ENCODE data around the gene SEPTIN8.

SEPTIN8 gene

DNA sequence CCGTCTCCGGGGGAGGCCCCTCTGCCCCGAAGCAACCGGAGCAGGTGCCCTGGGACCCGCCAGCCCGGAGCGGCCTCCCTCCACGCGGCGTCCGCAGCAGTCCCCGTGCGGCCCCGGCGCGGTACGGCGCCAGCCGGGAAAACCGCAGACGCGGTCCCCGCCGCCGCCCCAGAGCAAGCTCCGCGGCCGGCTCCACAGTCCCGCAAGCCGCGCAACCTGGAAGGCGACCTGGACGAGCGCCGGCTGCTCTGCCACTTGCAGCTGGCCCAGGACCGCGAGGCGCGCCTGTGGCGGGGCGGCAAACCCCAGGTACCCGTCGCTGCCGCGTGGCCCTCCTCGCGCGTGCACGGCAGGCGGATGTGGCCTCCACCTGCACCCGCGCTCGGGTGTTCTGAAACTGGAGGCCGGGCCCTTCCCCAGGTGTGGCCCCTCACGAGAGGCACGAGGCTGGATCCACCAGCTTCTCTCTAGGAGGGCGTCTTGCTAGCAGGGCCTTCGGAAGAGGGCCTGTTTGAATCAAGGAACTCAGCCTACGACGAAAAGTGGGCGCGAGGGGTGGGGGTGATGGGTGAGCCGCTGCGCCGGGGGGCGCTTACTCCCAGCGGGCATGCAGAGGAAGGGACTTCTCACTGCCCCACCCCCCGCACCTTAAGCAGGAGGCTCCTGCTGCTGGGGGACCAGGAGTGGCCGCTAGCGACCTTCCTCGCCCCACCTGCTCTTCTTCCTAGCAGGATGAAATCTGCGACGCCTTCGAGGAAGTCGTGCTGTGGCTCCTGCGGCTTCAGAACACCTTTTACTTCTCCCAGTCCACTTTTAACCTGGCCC, 29.2 kb downstream of the SEPTIN8 start:
- DNase-seq = peak in 1 of 2 donors; percentile 30

GRCh38 chr5:132746954-132747615, 30.0 kb downstream of the SEPTIN8 start, which contains the start of gene CCNI2:
Gene CCNI2 (plus strand): TSS chr5:132747426. CDS start chr5:132747496, 70 bp downstream.
- peak; percentile 41 to 45 for DNase-seq

GRCh38 chr5:132746592-132746953, 30.5 kb downstream of the SEPTIN8 start:
- DNase-seq = no peak

DNA sequence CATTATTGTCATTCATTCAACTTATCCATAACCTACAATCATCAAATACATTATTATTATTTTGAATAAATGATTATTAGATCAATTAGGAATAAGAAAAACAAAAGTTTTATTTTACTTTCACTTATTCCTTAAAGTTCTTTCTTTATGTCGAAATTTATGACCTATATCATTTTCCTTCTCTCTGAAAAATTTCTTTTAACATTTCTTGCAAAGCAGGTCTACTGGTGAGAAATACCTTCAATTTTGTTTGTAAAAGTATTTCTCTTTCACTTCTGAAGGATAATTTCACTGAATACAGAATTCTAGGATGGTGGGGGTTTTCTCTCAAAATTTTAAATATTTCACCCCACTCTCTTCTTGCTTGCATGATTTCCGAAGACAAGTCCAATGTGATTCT, 32.4 kb downstream of the SEPTIN8 start:
- no peak for DNase-seq

DNA sequence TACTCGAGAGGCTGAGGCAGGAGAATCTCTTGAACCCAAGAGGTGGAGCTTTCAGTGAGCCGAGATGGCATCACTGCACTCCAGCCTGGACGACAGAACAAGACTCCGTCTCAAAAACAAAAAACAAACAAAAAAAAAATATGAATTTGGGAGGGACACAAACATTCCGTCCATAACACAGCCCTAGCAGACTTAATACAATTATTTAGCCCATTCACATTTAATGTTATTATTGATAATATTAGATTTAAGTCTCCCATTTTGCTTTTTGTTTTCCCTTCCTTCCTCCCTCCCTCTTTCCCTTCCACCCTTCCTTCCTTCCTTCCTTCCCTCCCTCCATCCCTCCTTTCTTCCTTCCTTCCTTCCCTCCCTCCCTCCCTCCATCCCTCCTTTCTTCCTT, 34.4 kb downstream of the SEPTIN8 start:
- DNase-seq = no peak

GRCh38 chr5:132742158-132742557, 34.9 kb downstream of the SEPTIN8 start:
- DNase-seq = no peak

GRCh38 chr5:132739232-132739631, 37.8 kb downstream of the SEPTIN8 start:
- no peak for DNase-seq

GRCh38 chr5:132737982-132738681, 38.9 kb downstream of the SEPTIN8 start:
- no peak for DNase-seq

DNA sequence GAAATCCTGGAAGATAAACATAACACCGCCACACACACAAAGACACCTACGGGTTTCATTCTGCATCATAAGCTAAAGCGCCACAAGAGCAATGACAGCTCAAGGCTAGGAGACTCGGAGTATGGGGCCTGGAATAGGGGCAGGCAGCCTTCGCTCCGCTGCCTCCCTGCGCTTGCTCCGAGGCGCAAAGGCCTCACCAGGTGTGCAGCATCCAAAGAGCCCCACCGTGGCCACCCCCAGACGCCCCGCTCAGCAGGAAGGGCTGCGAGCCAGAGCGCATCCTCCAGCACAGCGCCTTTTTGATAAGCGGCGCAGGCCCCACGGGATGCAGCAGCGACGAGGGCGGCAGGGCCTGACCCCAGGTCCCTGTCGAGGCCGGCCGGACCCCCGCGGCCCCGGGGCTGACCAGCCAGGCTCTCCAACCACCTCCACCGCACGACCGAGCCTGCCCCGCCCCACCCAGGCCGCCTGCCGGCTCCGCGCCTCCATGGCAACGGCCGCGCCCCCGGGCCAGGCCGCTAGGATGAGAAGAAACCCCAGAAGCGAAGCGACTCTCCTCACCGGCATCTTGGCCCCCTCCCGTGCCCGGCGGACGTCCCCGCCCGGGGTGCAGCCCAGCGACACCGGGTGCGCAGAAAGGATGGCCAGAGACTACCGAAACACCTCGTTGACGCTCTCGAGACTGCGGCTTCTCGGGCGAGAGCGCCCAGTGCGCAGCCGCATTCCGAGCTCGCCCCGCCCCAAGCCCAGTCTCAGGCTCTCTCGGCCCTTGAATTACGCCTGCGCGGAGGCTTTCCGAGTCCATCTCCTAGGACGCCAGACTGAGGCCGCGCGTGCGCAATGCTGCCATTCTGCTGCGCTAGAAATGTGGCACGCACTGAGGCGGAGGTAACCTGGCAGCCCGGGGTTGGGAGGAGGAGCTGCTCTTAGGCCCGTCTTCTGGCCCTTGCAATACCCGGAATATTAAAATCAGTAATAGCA, 39.9 kb downstream of the SEPTIN8 start, which contains the start of gene KIF3A:
Gene KIF3A, minus strand, starts transcription at position 694 of the 981 bp plus-strand sequence. Its CDS starts 127 bp downstream, at position 567.
- DNase-seq = peak; percentile 98

DNA sequence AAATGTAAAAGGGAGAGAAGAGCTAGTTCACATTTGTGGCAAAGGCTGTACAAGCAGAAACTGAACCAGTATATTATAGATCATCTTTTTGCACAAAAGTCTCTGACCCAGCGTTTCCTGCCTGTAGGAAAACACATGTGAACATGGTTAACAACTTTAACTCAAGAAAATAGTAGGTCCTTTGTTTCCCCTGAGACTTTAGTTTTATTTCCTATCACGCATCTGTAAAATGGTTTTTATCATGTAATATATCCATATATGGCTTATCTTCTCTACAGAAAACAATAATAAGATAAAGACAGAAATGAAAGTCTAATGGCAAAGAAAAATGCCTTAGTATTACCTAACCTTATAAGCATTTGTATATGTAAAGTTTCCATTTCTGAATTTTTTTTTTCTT, 42.4 kb downstream of the SEPTIN8 start:
- DNase-seq = no peak

DNA sequence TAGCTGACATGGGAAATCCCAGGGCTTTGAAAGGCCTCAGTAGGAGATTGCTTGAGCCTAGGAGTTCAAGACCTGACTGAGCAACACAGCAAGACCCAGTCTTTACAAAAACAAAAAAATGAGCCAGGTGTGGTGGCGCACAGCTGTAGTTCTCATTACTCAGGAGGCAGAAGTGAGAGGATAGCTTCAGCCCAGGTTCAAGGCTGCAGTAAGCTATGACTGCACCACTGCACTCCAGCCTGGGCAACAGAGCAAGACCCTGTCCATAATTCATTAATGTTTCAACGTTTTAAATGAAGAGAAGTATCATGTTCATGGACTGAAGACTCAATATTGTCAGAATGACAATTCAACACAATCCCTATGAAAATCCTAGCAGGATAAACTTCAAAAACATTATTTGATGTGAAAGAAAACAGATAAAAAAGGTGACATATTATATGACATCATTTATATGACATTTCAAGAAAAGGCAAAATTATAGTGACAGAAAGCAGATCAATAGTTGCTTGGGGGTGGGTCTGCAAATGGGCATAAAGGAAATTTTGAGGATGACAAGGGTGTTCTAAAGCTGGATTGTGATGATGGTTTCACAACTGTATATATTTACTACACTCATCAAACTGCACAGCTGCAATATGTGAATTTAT, 43.4 kb downstream of the SEPTIN8 start:
- DNase-seq = no peak

DNA sequence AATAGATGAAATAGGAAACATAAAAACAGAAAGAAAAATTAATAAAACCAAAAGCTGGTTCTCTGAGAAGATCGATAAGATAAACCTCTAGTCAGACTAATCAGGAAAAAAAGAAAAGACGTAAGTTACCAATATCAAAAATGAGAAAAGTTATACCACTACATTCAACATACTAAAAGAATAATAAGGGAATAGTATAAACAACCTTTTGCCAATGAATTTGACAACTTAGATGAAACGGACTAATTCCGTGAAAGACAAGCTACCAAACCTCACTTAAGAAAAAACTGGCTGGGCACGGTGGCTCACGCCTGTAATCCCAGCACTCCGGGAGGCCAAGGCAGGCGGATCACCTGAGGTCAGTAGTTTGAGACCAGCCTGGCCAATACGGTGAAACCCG, 47.1 kb downstream of the SEPTIN8 start:
- DNase-seq = no peak

DNA sequence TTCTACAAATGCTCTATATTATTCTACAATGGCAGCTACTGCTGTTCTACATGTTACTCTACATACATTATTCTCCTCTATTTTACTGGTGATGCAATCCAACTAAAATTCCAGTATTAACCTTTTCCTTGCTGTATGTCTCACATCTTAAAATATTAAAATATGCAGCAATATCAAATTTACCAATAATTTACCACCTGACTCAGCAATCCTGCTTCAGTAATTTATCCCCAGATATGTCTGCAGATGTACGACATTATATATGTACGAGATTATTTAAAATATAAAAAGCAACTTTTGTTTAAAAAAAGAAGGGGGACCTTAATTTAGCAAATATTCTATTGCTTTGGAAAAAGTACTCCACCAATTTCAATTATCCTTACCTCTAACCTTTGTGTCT, 51.3 kb downstream of the SEPTIN8 start:
- DNase-seq = no peak

DNA sequence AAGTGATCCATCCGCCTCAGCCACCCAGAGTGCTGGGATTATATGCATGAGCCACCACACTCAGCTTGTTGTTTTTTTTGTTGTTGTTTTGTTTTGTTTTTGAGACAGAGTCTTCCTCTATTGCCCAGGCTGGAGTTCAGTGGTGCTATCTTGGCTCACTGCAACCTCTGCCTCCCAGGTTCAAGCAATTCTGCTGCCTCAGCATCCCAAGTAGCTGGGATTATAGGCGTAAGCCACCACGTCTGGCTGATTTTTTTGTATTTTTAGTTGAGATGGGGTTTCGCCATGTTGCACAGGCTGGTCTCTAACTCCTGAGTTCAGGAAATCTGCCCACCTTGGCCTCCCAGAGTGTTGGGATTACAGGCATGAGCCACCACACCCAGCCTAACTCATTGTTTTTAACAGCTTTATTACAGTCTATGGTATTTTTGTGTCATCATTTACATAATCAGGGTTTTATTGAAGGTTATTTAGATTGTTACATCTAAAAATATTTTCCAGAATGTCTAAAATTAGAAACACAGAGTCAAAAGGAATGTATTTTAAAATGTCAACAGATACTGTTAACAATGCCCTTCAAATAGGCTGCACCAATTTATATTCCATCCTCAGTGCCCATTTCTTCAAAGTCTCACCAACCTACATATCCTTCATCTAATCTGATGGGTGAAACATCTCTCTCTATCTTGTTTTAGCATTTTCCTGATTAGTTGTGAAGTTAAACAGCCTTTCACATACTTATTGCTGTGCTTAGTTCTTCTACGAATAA, 58.3 kb downstream of the SEPTIN8 start:
- no peak for DNase-seq

DNA sequence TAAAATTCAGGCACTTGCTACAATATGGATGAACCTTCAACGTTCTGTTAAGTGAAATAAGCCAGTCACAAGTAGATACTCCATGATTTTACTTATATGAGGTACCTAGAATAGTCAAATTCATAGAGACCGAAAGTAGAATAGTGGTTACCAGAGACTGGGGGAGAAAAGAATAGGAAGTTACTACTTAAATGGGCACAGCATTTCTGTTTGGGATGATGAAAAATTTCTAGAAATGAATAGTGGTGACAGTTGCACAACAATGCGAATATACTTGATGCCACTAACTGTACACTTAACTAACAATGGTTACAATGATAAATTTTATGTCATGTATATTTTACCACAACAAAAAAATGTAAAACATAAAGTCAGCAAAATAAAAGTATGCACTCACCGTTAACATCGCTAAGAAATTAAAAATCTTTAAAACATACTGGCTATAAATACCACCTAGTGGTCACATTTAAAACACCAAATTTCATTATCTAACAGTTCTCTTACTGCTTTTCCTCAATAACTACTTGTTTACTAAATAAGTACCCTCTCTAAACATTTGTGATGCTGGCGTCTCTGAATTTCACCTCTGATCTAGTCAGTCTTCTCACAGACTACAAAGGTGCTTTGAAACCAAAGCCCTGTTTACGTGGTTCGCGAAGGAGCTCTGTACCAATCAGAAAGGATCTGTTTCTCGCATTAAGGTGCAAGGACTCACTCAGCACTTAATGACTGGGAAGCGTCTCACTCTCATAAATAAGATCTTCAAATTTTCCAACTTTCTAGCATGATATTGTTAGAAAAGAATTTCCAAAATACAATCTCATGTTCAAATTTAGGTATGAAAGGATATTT, 62.4 kb downstream of the SEPTIN8 start:
- DNase-seq = no peak

DNA sequence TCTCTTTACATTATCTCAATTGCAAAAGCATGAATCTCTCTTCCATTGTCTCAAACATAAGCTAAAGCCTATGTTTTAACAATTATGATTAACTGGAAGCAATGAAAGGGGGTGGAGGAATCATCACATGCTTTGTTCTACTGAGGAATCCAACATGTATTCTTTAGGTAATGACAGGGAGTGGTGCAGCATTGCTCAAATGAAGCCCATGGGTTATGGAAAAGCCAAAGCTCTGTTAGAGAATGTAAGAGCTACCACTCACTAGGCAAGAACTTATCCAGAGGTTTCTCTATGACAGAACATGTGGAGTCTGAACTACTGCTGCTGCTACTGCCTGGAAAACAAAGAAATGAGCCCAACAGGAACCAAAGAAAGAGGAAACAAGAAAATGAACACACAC, 68.4 kb downstream of the SEPTIN8 start:
- DNase-seq = no peak

- DNase-seq = no peak
Measured at GRCh38 chr5:132704875-132705274, 72.2 kb downstream of the SEPTIN8 start.

All from stimulated activated CD4-positive, alpha-beta T cell treated with anti-CD3 and anti-CD28 coated beads, Interleukin-2, amount 100 ng/mL, for 48 hours (primary cell).